A549 (cell line): Measurements from ENCODE around the gene UGT3A2. TPM values are rescaled to one million over a fixed set of nuclear protein-coding genes. Genes with fewer than 3 reads are reported as not detected.
"Not testable (repeated sequence)": the region's sequence is repeated elsewhere in the genome, so short reads cannot be mapped to it uniquely, and the experiment has no call there.

Experiments used
- ATAC-seq, 2 experiments: fragments of 200-7000 bp in 1 of 2; fragments of >200 bp in 1 of 2; cut with Nextera tagmentation in 1 of 2; cut with Tn5 transposase in 1 of 2; 3 replicates each; pipeline versions ENCODE4 v1.8.0 to v1.9.1; 2018 to 2020; ENCODE audit warnings: mild to moderate bottlenecking in 1 of 2, moderate library complexity in 1 of 2
- CTCF ChIA-PET: fragments of 300-600 bp; sonication (Branson Sonifier 250); formaldehyde crosslinking; extraction: SDS; loops from one replicate; lab custom pipeline; 2021; ENCODE audit warnings: antibody characterized with exemption, inconsistent platforms; lab: Yijun Ruan, JAX
- POLR2A ChIA-PET: fragments of 350-600 bp; formaldehyde crosslinking; extraction: SDS; loops from one replicate; lab custom pipeline; 2021; ENCODE audit warnings: antibody characterized with exemption, inconsistent platforms; lab: Yijun Ruan, JAX
- DNase-seq, 2 experiments: peaks; one replicate each; pipeline versions ENCODE4 v3.0.0 to v3.0.0-alpha.2; 2011 to 2016; ENCODE audit warnings: low read depth in 1 of 2, low spot score in 1 of 2
- FAIRE-seq: peaks from 2 replicates; lab custom pipeline; 2011; peaks lifted over from hg19 to GRCh38; lab: Jason Lieb, UNC
- H3K27ac ChIP-seq, 2 experiments: fragments of >200 bp; sonication (Bioruptor Twin); formaldehyde crosslinking; 3 replicates each; pipeline ENCODE4 v1.5.1; 2016 to 2017
- H3K4me1 ChIP-seq: fragments of >200 bp; sonication (Bioruptor Twin); formaldehyde crosslinking; 3 replicates; pipeline ENCODE4 v1.6.1; 2016
- H3K4me2 ChIP-seq: fragments of >200 bp; sonication (Bioruptor Twin); formaldehyde crosslinking; 3 replicates; pipeline ENCODE4 v1.6.1; 2016
- H3K4me3 ChIP-seq: fragments of >200 bp; sonication (Bioruptor Twin); formaldehyde crosslinking; 3 replicates; pipeline ENCODE4 v1.5.1; 2016
- H3K9me3 ChIP-seq: fragments of >200 bp; sonication (Bioruptor Twin); formaldehyde crosslinking; 3 replicates; pipeline ENCODE4 v1.6.1; 2016
- BCL3 ChIP-seq: fragments of >200 bp; sonication (Bioruptor Twin); formaldehyde crosslinking; IDR thresholded peaks from 3 replicates; pipeline ENCODE4 v1.6.1; 2016
- CEBPB ChIP-seq, 2 experiments: fragments of >200 bp in 1 of 2; sonication (Bioruptor Twin) in 1 of 2; formaldehyde crosslinking in 1 of 2; IDR thresholded peaks; 2 replicates each; pipeline ENCODE4 v1.6.1; 2012 to 2016
- CHD2 ChIP-seq: fragments of 150-350 bp; IDR thresholded peaks from 2 replicates; pipeline ENCODE4 v1.6.1; 2014; ENCODE audit warnings: low read length; ENCODE audit not compliant: partially characterized antibody
- CHD4 ChIP-seq: fragments of 200-600 bp; sonication (generic); IDR thresholded peaks from 2 replicates; pipeline ENCODE4 v1.6.1; 2016; ENCODE audit warnings: antibody characterized with exemption, mild to moderate bottlenecking, borderline replicate concordance
- CTCF ChIP-seq: fragments of >200 bp; sonication (Bioruptor Twin); formaldehyde crosslinking; IDR thresholded peaks from 3 replicates; pipeline ENCODE4 v1.5.1; 2016
- E2F6 ChIP-seq: IDR thresholded peaks from 2 replicates; pipeline ENCODE4 v1.6.1; 2012; ENCODE audit warnings: low read depth, borderline replicate concordance
- EHF ChIP-seq: fragments of 250-450 bp; sonication (Bioruptor Pico); IDR thresholded peaks from 2 replicates; pipeline ENCODE4 v1.5.0; 2020; ENCODE audit warnings: mild to moderate bottlenecking
- EHMT2 ChIP-seq: fragments of 200-600 bp; sonication (generic); IDR thresholded peaks from 2 replicates; pipeline ENCODE4 v1.6.1; 2016; ENCODE audit warnings: antibody characterized with exemption, low read depth, mild to moderate bottlenecking, moderate library complexity
- EP300 ChIP-seq, 2 experiments: fragments of >200 bp; sonication (Bioruptor Twin); formaldehyde crosslinking; IDR thresholded peaks; 2 replicates in 1 of 2; 3 replicates in 1 of 2; pipeline ENCODE4 v1.6.1; 2016 to 2017
- FOSB ChIP-seq: fragments of 250-450 bp; sonication (Bioruptor Pico); IDR thresholded peaks from 2 replicates; pipeline ENCODE4 v1.5.0; 2020; ENCODE audit warnings: mild to moderate bottlenecking, moderate library complexity
- FOXS1 ChIP-seq: fragments of 250-450 bp; sonication (Bioruptor Pico); IDR thresholded peaks from 2 replicates; pipeline ENCODE4 v1.5.0; 2020; ENCODE audit warnings: mild to moderate bottlenecking, moderate library complexity
- HEYL ChIP-seq: fragments of 250-450 bp; sonication (Bioruptor Pico); IDR thresholded peaks from 2 replicates; pipeline ENCODE4 v1.8.0; 2021; ENCODE audit warnings: mild to moderate bottlenecking, moderate library complexity
- HMGXB4 ChIP-seq: fragments of 250-450 bp; sonication (Bioruptor Pico); IDR thresholded peaks from 2 replicates; pipeline ENCODE4 v1.5.0; 2021; ENCODE audit warnings: mild to moderate bottlenecking, moderate library complexity, borderline replicate concordance
- HOXB13 ChIP-seq: fragments of 250-450 bp; sonication (Bioruptor Pico); IDR thresholded peaks from 2 replicates; pipeline ENCODE4 v1.5.0; 2020; ENCODE audit warnings: low read depth, mild to moderate bottlenecking, moderate library complexity
- HOXB5 ChIP-seq: fragments of 250-450 bp; sonication (Bioruptor Pico); IDR thresholded peaks from 2 replicates; pipeline ENCODE4 v1.5.0; 2020; ENCODE audit warnings: mild to moderate bottlenecking, moderate library complexity
- KDM5A ChIP-seq: fragments of 200-600 bp; sonication (generic); IDR thresholded peaks from 2 replicates; pipeline ENCODE4 v1.6.1; 2016; ENCODE audit warnings: antibody characterized with exemption, mild to moderate bottlenecking
- MYC ChIP-seq: IDR thresholded peaks from 2 replicates; pipeline ENCODE4 v1.6.1; 2012; ENCODE audit warnings: mild to moderate bottlenecking, inconsistent platforms, low read length, improper control_type of control experiment, borderline replicate concordance
- NPAS2 ChIP-seq: fragments of 250-450 bp; sonication (Bioruptor Pico); IDR thresholded peaks from 2 replicates; pipeline ENCODE4 v1.8.0; 2022; ENCODE audit warnings: mild to moderate bottlenecking, moderate library complexity, borderline replicate concordance
- POLR2A ChIP-seq: IDR thresholded peaks from 2 replicates; pipeline ENCODE4 v1.6.1; 2012; ENCODE audit warnings: mild to moderate bottlenecking, low read length
- RAD21 ChIP-seq, 2 experiments: fragments of >200 bp in 1 of 2; sonication (Bioruptor Twin) in 1 of 2; formaldehyde crosslinking in 1 of 2; IDR thresholded peaks in 1 of 2; conservative IDR thresholded peaks in 1 of 2; 2 replicates in 1 of 2; 3 replicates in 1 of 2; pipeline ENCODE4 v1.6.1; 2012 to 2018; ENCODE audit warnings: inconsistent platforms in 1 of 2
- RARB ChIP-seq: fragments of 250-450 bp; sonication (Bioruptor Pico); IDR thresholded peaks from 2 replicates; pipeline ENCODE4 v1.8.0; 2021; ENCODE audit warnings: mild to moderate bottlenecking, moderate library complexity
- RFX5 ChIP-seq: fragments of 450-650 bp; IDR thresholded peaks from 2 replicates; pipeline ENCODE4 v1.7.1; 2014; ENCODE audit warnings: antibody characterized with exemption, mild to moderate bottlenecking, moderate library complexity
- TP53 ChIP-seq: fragments of 250-450 bp; sonication (Bioruptor Pico); IDR thresholded peaks from 2 replicates; pipeline ENCODE4 v1.5.0; 2021; ENCODE audit warnings: mild to moderate bottlenecking, moderate library complexity
- ZC3H11A ChIP-seq: fragments of 450-650 bp; IDR thresholded peaks from 2 replicates; pipeline ENCODE4 v1.6.1; 2014; ENCODE audit warnings: antibody characterized with exemption, mild to moderate bottlenecking
- ZSCAN20 ChIP-seq: fragments of 250-450 bp; sonication (Bioruptor Pico); IDR thresholded peaks from 2 replicates; pipeline ENCODE4 v1.8.0; 2022; ENCODE audit warnings: mild to moderate bottlenecking, moderate library complexity
- WGBS: methylation state at CpG from one replicate; pipeline ENCODE4 v1.1.6; 2017; ENCODE audit errors: missing lambda C conversion rate; 5-methylcytosine and 5-hydroxymethylcytosine counted together
- polyA plus RNA-seq, 4 experiments: library from polyadenylated mRNA; depleted of rRNA in 3 of 4; stranded (reverse); fragments of >200 nt; fragmentation: RNase III in 1 of 4; extraction: RNeasy Plus Mini Kit Qiagen cat#74134 plus additional on column Dnase treatment in 1 of 4; gene quantifications; 2 replicates in 3 of 4; 3 replicates in 1 of 4; pipeline ENCODE4 v1.2.3, GENCODE V29; 2011 to 2017

UGT3A2 gene
- polyA plus RNA-seq, 2 of the 4 experiments (the other 2 are of a cell fraction): not detected

- ATAC-seq (no peak), FAIRE-seq (no peak)
- Histone ChIP-seq H3K4me2 (no peak overlapping the region), H3K4me3 (no peak overlapping the region), H3K9me3 (no peaks in the 10 kb centered on the region), H3K4me1 (no peaks in the 10 kb centered on the region)
- ChIA-PET POLR2A (no interaction called here), CTCF (no interaction called here)
- 7% methylated on average over 3 of the region's 3 CpGs for WGBS
- TF ChIP-seq EHF (CRISPR knock-in tag): no peak
- TF ChIP-seq RAD21 (conservative IDR thresholded peaks at IDR 0.05 in 1 of 2, IDR thresholded peaks at IDR 0.05 in 1 of 2): no peak
- no peak for TF ChIP-seq BCL3
- TF ChIP-seq HOXB5 (CRISPR knock-in tag): no peak
- no peak for TF ChIP-seq FOXS1
- TF ChIP-seq RFX5: no peak
- no peak for TF ChIP-seq NPAS2
- TF ChIP-seq EHMT2: no peak
- TF ChIP-seq FOSB: no peak
- TF ChIP-seq MYC: no peak
- TF ChIP-seq HMGXB4 (CRISPR knock-in tag): no peak
- TF ChIP-seq HEYL (CRISPR knock-in tag): no peak
- TF ChIP-seq CHD2: no peak
- TF ChIP-seq CEBPB (IDR thresholded peaks at IDR 0.05): no peak
- no peak for TF ChIP-seq EP300 (IDR thresholded peaks at IDR 0.05)
- TF ChIP-seq RARB (CRISPR knock-in tag): no peak
- TF ChIP-seq CTCF: no peak
- no peak for TF ChIP-seq TP53
- no peak for TF ChIP-seq KDM5A
- no peak for TF ChIP-seq POLR2A
- TF ChIP-seq, all 56 proteins: peak for 0
- H3K27ac ChIP-seq: no peak overlapping the region
- no peak for DNase-seq
Observed at GRCh38 chr5:36040651-36041536, 25.8 kb downstream of the UGT3A2 start.

- WGBS: 53% methylated on average over 13 of the region's 13 CpGs
- ChIA-PET CTCF (interaction anchor here (1.0 to 1.9 kb wide), 2 partner anchors 14 to 17 kb away, joined by 3 read pairs; no protein-coding TSS in a partner anchor), POLR2A (no interaction called here)
- H3K4me1 ChIP-seq: no peaks in the 10 kb centered on the region
- FAIRE-seq (no peak), ATAC-seq (no peak; a peak in 1 of 6 replicates), DNase-seq (no peak)
- H3K9me3 ChIP-seq: no peaks in the 10 kb centered on the region
- no peak overlapping the region for H3K27ac ChIP-seq
- TF ChIP-seq CHD2: no peak
- no peak for TF ChIP-seq HEYL (CRISPR knock-in tag)
- no peak for TF ChIP-seq E2F6
- TF ChIP-seq CHD4: no peak
- TF ChIP-seq BCL3: no peak
- TF ChIP-seq ZSCAN20 (CRISPR knock-in tag): no peak
- TF ChIP-seq ZC3H11A: no peak
- TF ChIP-seq HOXB13 (CRISPR knock-in tag): no peak
- H3K4me3 ChIP-seq: no peak overlapping the region
- no peak overlapping the region for H3K4me2 ChIP-seq
Observed at GRCh38 chr5:36035696-36036095, 31.0 kb downstream of the UGT3A2 start.

- POLR2A ChIA-PET, H3K9me3 ChIP-seq, H3K4me1 ChIP-seq, FAIRE-seq, H3K4me3 ChIP-seq, ATAC-seq, H3K27ac ChIP-seq, H3K4me2 ChIP-seq, DNase-seq: not testable (repeated sequence)
- 5% methylated on average over 3 of the region's 3 CpGs for WGBS
- CTCF ChIA-PET: interaction anchor here (0.6 to 1.9 kb wide), 3 partner anchors 13 to 779 kb away, joined by 3 read pairs; no protein-coding TSS in a partner anchor
Observed at GRCh38 chr5:36034536-36035134, 32.0 kb downstream of the UGT3A2 start.
